HEK293 (cell line): ENCODE data around the gene RASA4B.
A peak's percentile ranks its signal among the peaks of the same experiment; 100 is the strongest.

ENCODE experiments used
- BCL6B ChIP-seq: fragments of 450-650 bp; formaldehyde crosslinking; IDR thresholded peaks from 2 replicates; pipeline ENCODE4 v1.5.1; 2017; ENCODE audit warnings: missing biosample characterization, missing genetic modification characterization
- EGR2 ChIP-seq: fragments of 450-650 bp; formaldehyde crosslinking; IDR thresholded peaks from 2 replicates; pipeline ENCODE4 v1.5.1; 2016; ENCODE audit warnings: low read depth, missing biosample characterization, missing genetic modification characterization
- GLIS2 ChIP-seq: fragments of 450-650 bp; formaldehyde crosslinking; IDR thresholded peaks from 2 replicates; pipeline ENCODE4 v1.5.1; 2016; ENCODE audit warnings: missing biosample characterization, missing genetic modification characterization
- HOXC10 ChIP-seq: sonication (generic); formaldehyde crosslinking; IDR thresholded peaks from 2 replicates; pipeline ENCODE4 v1.8.1; 2023; ENCODE audit warnings: mild to moderate bottlenecking, missing genetic modification reagents
- KLF1 ChIP-seq: fragments of 450-650 bp; formaldehyde crosslinking; IDR thresholded peaks from 2 replicates; pipeline ENCODE4 v1.5.1; 2016; ENCODE audit warnings: missing biosample characterization, missing genetic modification characterization
- KLF9 ChIP-seq: fragments of 450-650 bp; formaldehyde crosslinking; IDR thresholded peaks from 2 replicates; pipeline ENCODE4 v1.5.1; 2016; ENCODE audit warnings: missing biosample characterization, missing genetic modification characterization, low read depth
- OSR2 ChIP-seq: fragments of 450-650 bp; formaldehyde crosslinking; IDR thresholded peaks from 2 replicates; pipeline ENCODE4 v1.5.1; 2016; ENCODE audit warnings: missing biosample characterization, missing genetic modification characterization
- SETDB1 ChIP-seq: IDR thresholded peaks from one replicate; pipeline ENCODE4 v1.6.1; 2017; ENCODE audit warnings: mild to moderate bottlenecking, low read length, moderate library complexity, mixed read lengths; ENCODE audit not compliant: insufficient read length
- ZFHX2 ChIP-seq: fragments of 450-650 bp; formaldehyde crosslinking; conservative IDR thresholded peaks from 2 replicates; pipeline ENCODE4 v1.5.1; 2016; ENCODE audit warnings: missing biosample characterization, missing genetic modification characterization
- ZIC2 ChIP-seq: fragments of 450-650 bp; formaldehyde crosslinking; IDR thresholded peaks from 2 replicates; pipeline ENCODE4 v1.5.1; 2016; ENCODE audit warnings: missing biosample characterization, missing genetic modification characterization
- ZNF133 ChIP-seq: fragments of 450-650 bp; formaldehyde crosslinking; IDR thresholded peaks from 2 replicates; pipeline ENCODE4 v1.5.1; 2016; ENCODE audit warnings: missing biosample characterization, missing genetic modification characterization
- ZNF174 ChIP-seq: fragments of 450-650 bp; formaldehyde crosslinking; IDR thresholded peaks from 2 replicates; pipeline ENCODE4 v1.5.0; 2017; ENCODE audit warnings: missing biosample characterization, mild to moderate bottlenecking, missing genetic modification characterization
- ZNF202 ChIP-seq: fragments of 450-650 bp; formaldehyde crosslinking; IDR thresholded peaks from 2 replicates; pipeline ENCODE4 v1.5.1; 2016; ENCODE audit warnings: missing biosample characterization, missing genetic modification characterization, borderline replicate concordance
- ZNF211 ChIP-seq: fragments of 450-650 bp; formaldehyde crosslinking; IDR thresholded peaks from 2 replicates; pipeline ENCODE4 v1.5.1; 2016; ENCODE audit warnings: low read depth, missing biosample characterization, missing genetic modification characterization
- ZNF280C ChIP-seq: fragments of 450-650 bp; formaldehyde crosslinking; IDR thresholded peaks from 2 replicates; pipeline ENCODE4 v1.5.1; 2016; ENCODE audit warnings: missing biosample characterization, missing genetic modification characterization
- ZNF335 ChIP-seq: fragments of 450-650 bp; formaldehyde crosslinking; conservative IDR thresholded peaks from 2 replicates; pipeline ENCODE4 v1.5.1; 2016; ENCODE audit warnings: missing biosample characterization, missing genetic modification characterization
- ZNF366 ChIP-seq: fragments of 450-650 bp; formaldehyde crosslinking; conservative IDR thresholded peaks from 2 replicates; pipeline ENCODE4 v1.5.1; 2016; ENCODE audit warnings: missing biosample characterization, missing genetic modification characterization
- ZNF37A ChIP-seq: fragments of 450-650 bp; IDR thresholded peaks from 2 replicates; pipeline ENCODE4 v1.5.1; 2018; ENCODE audit warnings: missing biosample characterization, missing genetic modification characterization
- ZNF48 ChIP-seq: fragments of 450-650 bp; formaldehyde crosslinking; IDR thresholded peaks from 2 replicates; pipeline ENCODE4 v1.5.1; 2016; ENCODE audit warnings: missing biosample characterization, missing genetic modification characterization
- ZNF530 ChIP-seq: fragments of 450-650 bp; formaldehyde crosslinking; IDR thresholded peaks from 2 replicates; pipeline ENCODE4 v1.5.1; 2016; ENCODE audit warnings: low read depth, missing biosample characterization, missing genetic modification characterization
- ZNF600 ChIP-seq: fragments of 450-650 bp; formaldehyde crosslinking; IDR thresholded peaks from 2 replicates; pipeline ENCODE4 v1.5.1; 2016; ENCODE audit warnings: missing biosample characterization, missing genetic modification characterization
- ZNF660 ChIP-seq: fragments of 450-650 bp; IDR thresholded peaks from 2 replicates; pipeline ENCODE4 v1.5.1; 2018; ENCODE audit warnings: missing biosample characterization, mild to moderate bottlenecking, missing genetic modification characterization
- ZNF701 ChIP-seq: fragments of 450-650 bp; formaldehyde crosslinking; IDR thresholded peaks from 2 replicates; pipeline ENCODE4 v1.5.1; 2016; ENCODE audit warnings: missing biosample characterization, missing genetic modification characterization
- ZNF791 ChIP-seq: fragments of 450-650 bp; formaldehyde crosslinking; IDR thresholded peaks from 2 replicates; pipeline ENCODE4 v1.5.1; 2016; ENCODE audit warnings: missing biosample characterization, missing genetic modification characterization
- ZNF843 ChIP-seq: fragments of 450-650 bp; formaldehyde crosslinking; IDR thresholded peaks from 2 replicates; pipeline ENCODE4 v1.5.1; 2016; ENCODE audit warnings: missing biosample characterization, missing genetic modification characterization
- TF ChIP-seq, protein P1 (sequence below): fragments of 450-650 bp; formaldehyde crosslinking; IDR thresholded peaks from 2 replicates; pipeline ENCODE4 v1.5.1; 2016; ENCODE audit warnings: missing biosample characterization, missing genetic modification characterization
- TF ChIP-seq, protein P2 (sequence below): fragments of 450-650 bp; formaldehyde crosslinking; IDR thresholded peaks from 2 replicates; pipeline ENCODE4 v1.5.1; 2016; ENCODE audit warnings: missing biosample characterization, missing genetic modification characterization
- TF ChIP-seq, protein P3 (sequence below): fragments of 450-650 bp; IDR thresholded peaks from 2 replicates; pipeline ENCODE4 v1.5.1; 2018; ENCODE audit warnings: missing biosample characterization, mild to moderate bottlenecking, missing genetic modification characterization
- TF ChIP-seq, protein P4 (sequence below): fragments of 450-650 bp; formaldehyde crosslinking; IDR thresholded peaks from 2 replicates; pipeline ENCODE4 v1.5.1; 2016; ENCODE audit warnings: missing biosample characterization, missing genetic modification characterization

The RASA4B gene

DNA sequence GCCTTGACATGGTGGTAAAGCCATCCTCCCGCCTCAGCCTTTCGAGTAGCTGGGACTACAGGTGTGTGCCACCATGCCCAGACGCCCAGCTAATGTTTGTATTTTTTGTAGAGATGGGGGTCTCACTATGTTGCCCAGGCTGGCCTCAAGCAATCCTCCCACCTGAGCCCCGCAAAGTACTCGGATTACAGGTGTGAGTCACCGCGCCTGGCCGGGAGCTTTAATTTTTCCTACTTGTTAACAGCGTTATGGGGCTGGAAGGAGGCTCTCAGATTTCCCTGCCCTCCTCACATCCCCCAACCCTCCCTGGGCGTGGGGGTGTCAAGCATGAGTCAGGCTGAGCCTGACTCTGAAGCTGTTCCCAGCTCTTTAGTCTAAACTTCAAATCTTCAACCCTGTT is 61.2 kb downstream of the RASA4B start (continued):
- TF ChIP-seq ZNF174 (no peak), ZNF843 (no peak), OSR2 (tag by site-specific recombination) (peak; percentile 37; the same call in 1 of the 2 replicates), ZFHX2 (peak; percentile 76), ZIC2 (no peak), ZNF211 (no peak), GLIS2 (tag by site-specific recombination) (peak; percentile 68), ZNF335 (tag by site-specific recombination) (no peak), KLF1 (tag by site-specific recombination) (peak; percentile 44; the same call in 1 of the 2 replicates), ZNF133 (tag by site-specific recombination) (no peak), ZNF202 (tag by site-specific recombination) (no peak), ZNF791 (tag by site-specific recombination) (no peak), ZNF280C (no peak), KLF9 (tag by site-specific recombination) (no peak), HOXC10 (no peak), ZNF37A (tag by site-specific recombination) (no peak), ZNF660 (peak; percentile 72), ZNF600 (tag by site-specific recombination) (peak; percentile 62), SETDB1 (no peak), ZNF701 (tag by site-specific recombination) (no peak), ZNF48 (tag by site-specific recombination) (no peak), BCL6B (no peak), ZNF366 (tag by site-specific recombination) (peak; percentile 39; the same call in 1 of the 2 replicates), EGR2 (peak; percentile 73), ZNF530 (tag by site-specific recombination) (no peak)
- TF ChIP-seq, protein P1, sequence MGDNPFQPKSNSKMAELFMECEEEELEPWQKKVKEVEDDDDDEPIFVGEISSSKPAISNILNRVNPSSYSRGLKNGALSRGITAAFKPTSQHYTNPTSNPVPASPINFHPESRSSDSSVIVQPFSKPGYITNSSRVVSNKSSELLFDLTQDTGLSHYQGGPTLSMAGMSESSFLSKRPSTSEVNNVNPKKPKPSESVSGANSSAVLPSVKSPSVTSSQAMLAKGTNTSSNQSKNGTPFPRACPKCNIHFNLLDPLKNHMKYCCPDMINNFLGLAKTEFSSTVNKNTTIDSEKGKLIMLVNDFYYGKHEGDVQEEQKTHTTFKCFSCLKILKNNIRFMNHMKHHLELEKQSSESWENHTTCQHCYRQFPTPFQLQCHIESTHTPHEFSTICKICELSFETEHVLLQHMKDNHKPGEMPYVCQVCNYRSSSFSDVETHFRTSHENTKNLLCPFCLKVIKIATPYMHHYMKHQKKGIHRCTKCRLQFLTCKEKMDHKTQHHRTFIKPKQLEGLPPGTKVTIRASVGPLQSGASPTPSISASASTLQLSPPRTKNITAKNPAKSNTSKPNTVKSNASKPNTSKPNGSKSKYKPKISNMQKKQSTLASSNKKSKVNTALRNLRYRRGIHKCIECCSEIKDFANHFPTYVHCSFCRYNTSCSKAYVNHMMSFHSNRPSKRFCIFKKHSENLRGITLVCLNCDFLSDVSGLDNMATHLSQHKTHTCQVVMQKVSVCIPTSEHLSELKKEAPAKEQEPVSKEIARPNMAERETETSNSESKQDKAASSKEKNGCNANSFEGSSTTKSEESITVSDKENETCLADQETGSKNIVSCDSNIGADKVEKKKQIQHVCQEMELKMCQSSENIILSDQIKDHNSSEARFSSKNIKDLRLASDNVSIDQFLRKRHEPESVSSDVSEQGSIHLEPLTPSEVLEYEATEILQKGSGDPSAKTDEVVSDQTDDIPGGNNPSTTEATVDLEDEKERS (tag by site-specific recombination), result no peak
- TF ChIP-seq, protein P2, sequence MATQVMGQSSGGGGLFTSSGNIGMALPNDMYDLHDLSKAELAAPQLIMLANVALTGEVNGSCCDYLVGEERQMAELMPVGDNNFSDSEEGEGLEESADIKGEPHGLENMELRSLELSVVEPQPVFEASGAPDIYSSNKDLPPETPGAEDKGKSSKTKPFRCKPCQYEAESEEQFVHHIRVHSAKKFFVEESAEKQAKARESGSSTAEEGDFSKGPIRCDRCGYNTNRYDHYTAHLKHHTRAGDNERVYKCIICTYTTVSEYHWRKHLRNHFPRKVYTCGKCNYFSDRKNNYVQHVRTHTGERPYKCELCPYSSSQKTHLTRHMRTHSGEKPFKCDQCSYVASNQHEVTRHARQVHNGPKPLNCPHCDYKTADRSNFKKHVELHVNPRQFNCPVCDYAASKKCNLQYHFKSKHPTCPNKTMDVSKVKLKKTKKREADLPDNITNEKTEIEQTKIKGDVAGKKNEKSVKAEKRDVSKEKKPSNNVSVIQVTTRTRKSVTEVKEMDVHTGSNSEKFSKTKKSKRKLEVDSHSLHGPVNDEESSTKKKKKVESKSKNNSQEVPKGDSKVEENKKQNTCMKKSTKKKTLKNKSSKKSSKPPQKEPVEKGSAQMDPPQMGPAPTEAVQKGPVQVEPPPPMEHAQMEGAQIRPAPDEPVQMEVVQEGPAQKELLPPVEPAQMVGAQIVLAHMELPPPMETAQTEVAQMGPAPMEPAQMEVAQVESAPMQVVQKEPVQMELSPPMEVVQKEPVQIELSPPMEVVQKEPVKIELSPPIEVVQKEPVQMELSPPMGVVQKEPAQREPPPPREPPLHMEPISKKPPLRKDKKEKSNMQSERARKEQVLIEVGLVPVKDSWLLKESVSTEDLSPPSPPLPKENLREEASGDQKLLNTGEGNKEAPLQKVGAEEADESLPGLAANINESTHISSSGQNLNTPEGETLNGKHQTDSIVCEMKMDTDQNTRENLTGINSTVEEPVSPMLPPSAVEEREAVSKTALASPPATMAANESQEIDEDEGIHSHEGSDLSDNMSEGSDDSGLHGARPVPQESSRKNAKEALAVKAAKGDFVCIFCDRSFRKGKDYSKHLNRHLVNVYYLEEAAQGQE (tag by site-specific recombination), result no peak
- TF ChIP-seq, protein P3, sequence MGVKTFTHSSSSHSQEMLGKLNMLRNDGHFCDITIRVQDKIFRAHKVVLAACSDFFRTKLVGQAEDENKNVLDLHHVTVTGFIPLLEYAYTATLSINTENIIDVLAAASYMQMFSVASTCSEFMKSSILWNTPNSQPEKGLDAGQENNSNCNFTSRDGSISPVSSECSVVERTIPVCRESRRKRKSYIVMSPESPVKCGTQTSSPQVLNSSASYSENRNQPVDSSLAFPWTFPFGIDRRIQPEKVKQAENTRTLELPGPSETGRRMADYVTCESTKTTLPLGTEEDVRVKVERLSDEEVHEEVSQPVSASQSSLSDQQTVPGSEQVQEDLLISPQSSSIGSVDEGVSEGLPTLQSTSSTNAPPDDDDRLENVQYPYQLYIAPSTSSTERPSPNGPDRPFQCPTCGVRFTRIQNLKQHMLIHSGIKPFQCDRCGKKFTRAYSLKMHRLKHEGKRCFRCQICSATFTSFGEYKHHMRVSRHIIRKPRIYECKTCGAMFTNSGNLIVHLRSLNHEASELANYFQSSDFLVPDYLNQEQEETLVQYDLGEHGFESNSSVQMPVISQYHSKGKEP (tag by site-specific recombination), result no peak
- TF ChIP-seq, protein P4, sequence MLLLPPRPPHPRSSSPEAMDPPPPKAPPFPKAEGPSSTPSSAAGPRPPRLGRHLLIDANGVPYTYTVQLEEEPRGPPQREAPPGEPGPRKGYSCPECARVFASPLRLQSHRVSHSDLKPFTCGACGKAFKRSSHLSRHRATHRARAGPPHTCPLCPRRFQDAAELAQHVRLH (tag by site-specific recombination), result no peak
